HEK293 (cell line): Measurements from ENCODE around the gene MSANTD1.

Source experiments
- CTCF ChIP-seq: fragments of 450-650 bp; formaldehyde crosslinking; IDR thresholded peaks from 2 replicates; pipeline ENCODE4 v1.5.1; 2016; ENCODE audit warnings: missing biosample characterization, missing genetic modification characterization
- REST ChIP-seq: fragments of 450-650 bp; formaldehyde crosslinking; IDR thresholded peaks from 2 replicates; pipeline ENCODE4 v1.5.1; 2016; ENCODE audit warnings: missing biosample characterization, missing genetic modification characterization
- ZNF398 ChIP-seq: fragments of 450-650 bp; formaldehyde crosslinking; IDR thresholded peaks from 2 replicates; pipeline ENCODE4 v1.5.1; 2017; ENCODE audit warnings: missing biosample characterization, missing genetic modification characterization
- ZNF558 ChIP-seq: fragments of 450-650 bp; formaldehyde crosslinking; IDR thresholded peaks from 2 replicates; pipeline ENCODE4 v1.5.1; 2016; ENCODE audit warnings: missing biosample characterization, missing genetic modification characterization
- ZNF776 ChIP-seq: fragments of 450-650 bp; formaldehyde crosslinking; IDR thresholded peaks from 2 replicates; pipeline ENCODE4 v1.5.0; 2017; ENCODE audit warnings: missing biosample characterization, missing genetic modification characterization, borderline replicate concordance
- ZSCAN5A ChIP-seq: fragments of 450-650 bp; formaldehyde crosslinking; IDR thresholded peaks from 2 replicates; pipeline ENCODE4 v1.5.1; 2016; ENCODE audit warnings: missing biosample characterization, missing genetic modification characterization

GRCh38 chr4:3218824-3219760 is 29.9 kb upstream of the MSANTD1 start:
- TF ChIP-seq ZNF398 (tag by site-specific recombination) (no peak), CTCF (tag by site-specific recombination) (no peak), REST (tag by site-specific recombination) (no peak), ZNF558 (tag by site-specific recombination) (no peak), ZSCAN5A (no peak), ZNF776 (tag by site-specific recombination) (no peak)
